Caco-2 (cell line): ENCODE results near the gene ITPR1. TPM values are rescaled to one million over a fixed set of nuclear protein-coding genes. Genes with fewer than 3 reads are reported as not detected.

Experiments used
- BruUV-seq: library from RNA; stranded (reverse); fragments of 400-500 nt; replicated peaks from 2 replicates; lab custom pipeline; 2021; lab: Mats Ljungman, UMichigan
- CTCF ChIA-PET: fragments of 300-600 bp; sonication (Branson Sonifier 250); formaldehyde crosslinking; loops from one replicate; lab custom pipeline; 2022; ENCODE audit warnings: antibody characterized with exemption; lab: Charles Lee
- POLR2A ChIA-PET: fragments of 300-600 bp; sonication (Branson Sonifier 250); formaldehyde crosslinking; loops from one replicate; lab custom pipeline; 2022; ENCODE audit warnings: antibody characterized with exemption; lab: Charles Lee
- DNase-seq, 2 experiments: peaks; one replicate each; pipeline versions ENCODE4 v3.0.0 to v3.0.0-alpha.2; 2020 to 2022
- H3K27me3 ChIP-seq: replicated peaks from 2 replicates; pipeline ENCODE4 v1.6.0; 2011; ENCODE audit warnings: low read length; ENCODE audit not compliant: control insufficient read depth, insufficient read depth
- H3K36me3 ChIP-seq: 2 replicates; pipeline ENCODE4 v1.5.1; 2011; ENCODE audit warnings: low read length; ENCODE audit not compliant: control insufficient read depth, insufficient read depth
- H3K4me1 ChIP-seq: fragments of 250-450 bp; sonication (Bioruptor Pico); 2 replicates; pipeline ENCODE4 v1.5.1; 2020; ENCODE audit warnings: mild to moderate bottlenecking
- H3K4me3 ChIP-seq: 2 replicates; pipeline ENCODE4 v1.5.1; 2011; ENCODE audit warnings: low read depth, mild to moderate bottlenecking, control low read depth, low read length
- H3K9me3 ChIP-seq: fragments of 250-450 bp; sonication (Bioruptor Pico); 2 replicates; pipeline ENCODE4 v1.5.1; 2020; ENCODE audit warnings: mild to moderate bottlenecking, moderate library complexity
- H3K27ac Mint-ChIP-seq: one replicate; pipeline ENCODE4 v1.8.0; 2022; ENCODE audit warnings: mixed read lengths; ENCODE audit not compliant: unreplicated experiment
- H3K27me3 Mint-ChIP-seq: one replicate; pipeline ENCODE4 v1.8.0; 2022; ENCODE audit warnings: mixed read lengths; ENCODE audit not compliant: insufficient read depth, unreplicated experiment
- H3K36me3 Mint-ChIP-seq: one replicate; pipeline ENCODE4 v1.8.0; 2022; ENCODE audit warnings: mild to moderate bottlenecking, mixed read lengths; ENCODE audit not compliant: insufficient read depth, unreplicated experiment
- H3K4me1 Mint-ChIP-seq: one replicate; pipeline ENCODE4 v1.8.0; 2022; ENCODE audit warnings: low read depth, mixed read lengths; ENCODE audit not compliant: unreplicated experiment
- H3K4me3 Mint-ChIP-seq: one replicate; pipeline ENCODE4 v1.8.0; 2022; ENCODE audit warnings: mild to moderate bottlenecking, moderate library complexity, mixed read lengths; ENCODE audit not compliant: unreplicated experiment
- H3K9me3 Mint-ChIP-seq: one replicate; pipeline ENCODE4 v1.8.0; 2022; ENCODE audit warnings: mixed read lengths; ENCODE audit not compliant: unreplicated experiment
- intact Hi-C: fragments of 100-400 bp; cut with micrococcal nuclease; formaldehyde crosslinking; loops from one replicate; pipeline ENCODE4 v1.10.0; 2022; ENCODE audit not compliant: unreplicated experiment
- total RNA-seq: library from RNA; stranded (reverse); gene quantifications from 2 replicates; pipeline ENCODE4 v1.2.3, GENCODE V29; 2022
- TF ChIP-seq, protein P1 (sequence below), 2 experiments: fragments of 200-600 bp in 1 of 2; IDR thresholded peaks; 1 replicate in 1 of 2; 2 replicates in 1 of 2; pipeline versions ENCODE4 v1.5.1 to v1.8.0; 2011 to 2022; ENCODE audit warnings: antibody characterized with exemption in 1 of 2, control low read depth in 1 of 2, inconsistent platforms in 1 of 2, low read depth in 1 of 2, low read length in 1 of 2, mild to moderate bottlenecking in 1 of 2, moderate library complexity in 1 of 2; ENCODE audit not compliant: insufficient read depth in 1 of 2, severe bottlenecking in 1 of 2, unreplicated experiment in 1 of 2

Gene ITPR1
- total RNA-seq, 1 experiment from 2014 or later = 10.4 TPM

DNA sequence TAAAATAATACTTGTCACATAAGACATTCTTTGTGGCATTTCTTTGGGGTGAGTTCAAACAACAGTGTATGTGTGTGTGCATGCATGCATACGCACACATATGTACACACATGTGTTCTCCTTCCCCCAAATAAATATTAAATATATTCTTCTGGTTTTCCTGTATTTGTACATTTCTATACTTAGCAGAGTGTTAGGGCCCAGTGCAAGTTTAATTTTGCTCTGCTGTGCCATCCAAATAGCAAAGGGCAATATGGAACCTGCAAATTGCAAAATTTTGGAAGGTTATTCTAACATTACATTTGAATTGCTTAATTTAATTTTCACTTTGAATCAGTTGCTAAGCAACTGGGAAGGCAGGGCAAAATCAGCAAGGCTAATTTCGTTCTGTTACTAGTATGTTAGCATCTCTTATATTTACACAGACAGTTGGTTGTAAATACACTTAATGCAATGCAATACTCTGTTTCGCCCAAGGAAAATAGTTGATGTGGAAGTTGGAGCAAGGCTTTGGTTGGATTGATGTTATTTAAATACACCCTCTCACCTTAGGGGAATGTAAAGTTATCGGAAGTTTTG, 130.4 kb downstream of the ITPR1 start:
- intact Hi-C loops = no loop called here
- no peak for DNase-seq
- CTCF ChIA-PET = no interaction called here
- no peaks in the 10 kb centered on the region for H3K36me3 ChIP-seq
- no peak overlapping the region for H3K4me3 ChIP-seq
- POLR2A ChIA-PET = no interaction called here
- no TSS peak for BruUV-seq
- Mint-ChIP-seq H3K4me1 (no peaks in the 10 kb centered on the region), H3K36me3 (no peaks in the 10 kb centered on the region), H3K9me3 (no peaks in the 10 kb centered on the region), H3K4me3 (no peak overlapping the region), H3K27ac (no peak overlapping the region), H3K27me3 (peaks cover 5% of the 10 kb centered on the region)
- H3K4me1 ChIP-seq = no peaks in the 10 kb centered on the region
- H3K9me3 ChIP-seq = no peaks in the 10 kb centered on the region
- TF ChIP-seq, protein P1, sequence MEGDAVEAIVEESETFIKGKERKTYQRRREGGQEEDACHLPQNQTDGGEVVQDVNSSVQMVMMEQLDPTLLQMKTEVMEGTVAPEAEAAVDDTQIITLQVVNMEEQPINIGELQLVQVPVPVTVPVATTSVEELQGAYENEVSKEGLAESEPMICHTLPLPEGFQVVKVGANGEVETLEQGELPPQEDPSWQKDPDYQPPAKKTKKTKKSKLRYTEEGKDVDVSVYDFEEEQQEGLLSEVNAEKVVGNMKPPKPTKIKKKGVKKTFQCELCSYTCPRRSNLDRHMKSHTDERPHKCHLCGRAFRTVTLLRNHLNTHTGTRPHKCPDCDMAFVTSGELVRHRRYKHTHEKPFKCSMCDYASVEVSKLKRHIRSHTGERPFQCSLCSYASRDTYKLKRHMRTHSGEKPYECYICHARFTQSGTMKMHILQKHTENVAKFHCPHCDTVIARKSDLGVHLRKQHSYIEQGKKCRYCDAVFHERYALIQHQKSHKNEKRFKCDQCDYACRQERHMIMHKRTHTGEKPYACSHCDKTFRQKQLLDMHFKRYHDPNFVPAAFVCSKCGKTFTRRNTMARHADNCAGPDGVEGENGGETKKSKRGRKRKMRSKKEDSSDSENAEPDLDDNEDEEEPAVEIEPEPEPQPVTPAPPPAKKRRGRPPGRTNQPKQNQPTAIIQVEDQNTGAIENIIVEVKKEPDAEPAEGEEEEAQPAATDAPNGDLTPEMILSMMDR (IDR thresholded peaks at IDR 0.05; ENCODE audit: insufficient read depth in 1 of 2, low read depth in 1 of 2, low read length in 1 of 2, severe bottlenecking in 1 of 2, unreplicated experiment in 1 of 2) = no peak
- H3K27me3 ChIP-seq = no peaks in the 10 kb centered on the region

DNA sequence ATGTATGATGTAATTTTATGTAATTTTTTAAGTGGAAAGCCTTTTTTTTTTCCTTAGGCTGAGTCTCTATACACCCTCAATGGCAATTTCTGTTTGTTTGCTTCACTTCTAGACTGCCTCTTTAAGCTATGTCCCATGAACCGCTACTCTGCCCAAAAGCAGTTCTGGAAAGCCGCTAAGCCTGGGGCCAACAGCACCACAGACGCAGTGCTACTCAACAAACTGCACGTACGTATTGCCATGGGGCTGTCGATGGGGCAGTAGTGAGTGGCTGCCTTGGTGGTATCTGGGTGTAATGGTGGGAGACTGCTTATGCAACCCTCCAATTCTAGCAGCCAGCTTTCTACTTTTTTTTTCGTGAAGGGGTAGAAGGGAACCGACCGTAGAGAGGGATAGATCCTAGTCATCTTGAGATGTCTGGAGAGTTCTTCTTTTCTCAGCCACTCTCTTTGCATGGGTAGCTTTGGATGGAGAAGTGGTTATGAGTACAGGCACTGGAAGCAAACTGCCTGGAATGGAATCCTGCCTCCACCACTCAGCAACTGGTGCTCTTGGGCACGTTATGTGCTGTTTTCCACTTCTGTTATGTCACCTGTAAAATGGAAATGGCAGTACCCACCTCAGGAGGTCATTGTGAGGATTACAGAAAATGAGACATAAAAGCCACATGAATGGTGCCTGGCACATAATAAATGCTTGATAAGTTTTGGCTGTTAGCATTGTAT, 134.7 kb downstream of the ITPR1 start:
- H3K36me3 Mint-ChIP-seq = no peaks in the 10 kb centered on the region
- no peak overlapping the region for H3K27ac Mint-ChIP-seq
- CTCF ChIA-PET = no interaction called here
- H3K4me1 ChIP-seq = no peaks in the 10 kb centered on the region
- no peaks in the 10 kb centered on the region for H3K9me3 Mint-ChIP-seq
- no peak for DNase-seq
- H3K9me3 ChIP-seq = no peaks in the 10 kb centered on the region
- TF ChIP-seq, protein P1 (IDR thresholded peaks at IDR 0.05; ENCODE audit: insufficient read depth in 1 of 2, low read depth in 1 of 2, low read length in 1 of 2, severe bottlenecking in 1 of 2, unreplicated experiment in 1 of 2) = no peak
- no peaks in the 10 kb centered on the region for H3K36me3 ChIP-seq
- no TSS peak for BruUV-seq
- POLR2A ChIA-PET = no interaction called here
- H3K27me3 ChIP-seq = no peaks in the 10 kb centered on the region
- no peaks in the 10 kb centered on the region for H3K4me1 Mint-ChIP-seq
- intact Hi-C loops = loop anchor here (1.0 kb wide), 1 partner anchor 31 kb away; no protein-coding TSS in a partner anchor
- H3K27me3 Mint-ChIP-seq = peaks cover 2% of the 10 kb centered on the region
- H3K4me3 Mint-ChIP-seq = no peak overlapping the region
- no peak overlapping the region for H3K4me3 ChIP-seq

DNA sequence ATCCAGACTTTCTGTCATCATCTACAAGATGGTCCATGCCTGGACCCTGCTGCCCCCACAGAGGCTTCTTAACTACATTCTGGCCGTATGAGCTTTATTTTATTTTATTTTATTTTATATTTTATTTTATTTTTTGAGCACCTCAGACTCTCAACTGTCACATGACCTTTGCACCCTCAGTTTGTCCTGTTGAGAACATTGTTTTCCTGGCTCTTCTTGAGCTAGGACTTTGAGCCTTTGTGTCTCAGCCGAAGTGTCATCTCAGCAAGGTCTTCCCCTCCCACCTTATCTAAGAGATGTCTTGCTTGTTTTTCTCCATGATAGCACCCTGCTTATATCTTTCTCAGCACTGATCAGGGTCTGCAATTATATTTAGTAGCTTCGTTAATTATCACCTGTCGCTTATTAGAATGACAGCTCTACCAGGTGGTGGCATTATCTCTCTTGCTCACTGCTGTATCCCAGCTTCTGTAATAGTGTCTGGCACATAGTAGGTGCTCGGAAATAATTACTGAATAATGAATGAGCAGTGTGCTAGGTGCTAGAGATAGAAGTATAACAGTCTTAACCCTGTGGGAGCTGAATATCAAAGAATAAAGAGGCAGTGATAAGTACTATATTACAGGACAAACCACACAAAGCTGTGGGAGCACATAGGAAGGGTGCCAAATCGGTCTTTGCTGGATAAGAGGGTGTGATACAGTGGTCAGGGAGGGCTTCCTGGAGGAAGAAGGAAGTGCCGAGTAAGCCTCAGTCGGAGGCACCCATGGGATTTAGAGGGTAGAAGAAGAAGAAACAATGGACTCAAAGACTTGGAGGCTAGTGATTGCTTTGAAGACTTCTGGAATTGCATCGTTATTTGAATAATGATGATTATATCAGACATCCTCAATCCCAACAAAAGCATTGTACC, 136.2 kb downstream of the ITPR1 start:
- TF ChIP-seq, protein P1 (IDR thresholded peaks at IDR 0.05; ENCODE audit: insufficient read depth in 1 of 2, low read depth in 1 of 2, low read length in 1 of 2, severe bottlenecking in 1 of 2, unreplicated experiment in 1 of 2) = no peak
- H3K4me1 Mint-ChIP-seq = no peaks in the 10 kb centered on the region
- no peak overlapping the region for H3K4me3 ChIP-seq
- no TSS peak for BruUV-seq
- H3K36me3 ChIP-seq = no peaks in the 10 kb centered on the region
- DNase-seq = no peak
- intact Hi-C loops = loop anchor here (5.0 kb wide), 1 partner anchor 202 kb away; no protein-coding TSS in a partner anchor
- no peak overlapping the region for H3K27ac Mint-ChIP-seq
- no peak overlapping the region for H3K4me3 Mint-ChIP-seq
- ChIA-PET POLR2A (no interaction called here), CTCF (no interaction called here)
- no peaks in the 10 kb centered on the region for H3K9me3 Mint-ChIP-seq
- no peaks in the 10 kb centered on the region for H3K9me3 ChIP-seq
- no peaks in the 10 kb centered on the region for H3K27me3 ChIP-seq
- H3K4me1 ChIP-seq = no peaks in the 10 kb centered on the region
- no peaks in the 10 kb centered on the region for H3K36me3 Mint-ChIP-seq
- peaks cover 2% of the 10 kb centered on the region for H3K27me3 Mint-ChIP-seq
